ENCODE results near the gene DPP6.
"Not testable (repeated sequence)": the region's sequence is repeated elsewhere in the genome, so short reads cannot be mapped to it uniquely, and the experiment has no call there.

Gene DPP6

DNA sequence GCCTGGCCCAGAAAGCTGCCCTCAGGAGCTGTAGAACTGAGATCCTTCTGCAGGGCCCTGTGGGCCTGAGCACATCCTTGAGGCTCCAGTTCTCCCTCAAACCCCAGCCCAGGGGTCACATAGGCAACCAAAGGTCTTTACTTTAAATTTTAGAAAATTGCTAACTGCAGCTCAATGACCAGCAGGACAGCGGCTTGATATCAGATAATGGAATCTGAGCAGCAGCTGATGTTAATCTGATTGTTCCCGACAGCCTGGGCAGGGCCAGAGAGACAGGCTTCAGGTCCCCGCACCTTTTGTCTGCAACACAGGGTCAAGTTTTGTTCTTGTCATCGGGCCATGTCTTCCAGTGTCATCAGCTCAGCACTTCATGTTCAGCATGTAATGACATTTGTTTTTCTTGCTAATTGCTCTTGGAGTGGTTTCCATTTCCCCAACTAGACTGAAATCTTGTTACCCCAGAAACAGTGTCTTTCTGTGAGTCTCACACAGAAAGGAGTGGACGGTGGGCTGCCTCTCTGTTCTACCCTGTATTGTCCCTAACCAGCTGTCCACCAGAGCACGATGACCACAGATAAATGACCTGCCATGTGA is 859.8 kb downstream of the DPP6 start:
- no peak for DNase-seq (ENCODE audit: low read depth)

DNA sequence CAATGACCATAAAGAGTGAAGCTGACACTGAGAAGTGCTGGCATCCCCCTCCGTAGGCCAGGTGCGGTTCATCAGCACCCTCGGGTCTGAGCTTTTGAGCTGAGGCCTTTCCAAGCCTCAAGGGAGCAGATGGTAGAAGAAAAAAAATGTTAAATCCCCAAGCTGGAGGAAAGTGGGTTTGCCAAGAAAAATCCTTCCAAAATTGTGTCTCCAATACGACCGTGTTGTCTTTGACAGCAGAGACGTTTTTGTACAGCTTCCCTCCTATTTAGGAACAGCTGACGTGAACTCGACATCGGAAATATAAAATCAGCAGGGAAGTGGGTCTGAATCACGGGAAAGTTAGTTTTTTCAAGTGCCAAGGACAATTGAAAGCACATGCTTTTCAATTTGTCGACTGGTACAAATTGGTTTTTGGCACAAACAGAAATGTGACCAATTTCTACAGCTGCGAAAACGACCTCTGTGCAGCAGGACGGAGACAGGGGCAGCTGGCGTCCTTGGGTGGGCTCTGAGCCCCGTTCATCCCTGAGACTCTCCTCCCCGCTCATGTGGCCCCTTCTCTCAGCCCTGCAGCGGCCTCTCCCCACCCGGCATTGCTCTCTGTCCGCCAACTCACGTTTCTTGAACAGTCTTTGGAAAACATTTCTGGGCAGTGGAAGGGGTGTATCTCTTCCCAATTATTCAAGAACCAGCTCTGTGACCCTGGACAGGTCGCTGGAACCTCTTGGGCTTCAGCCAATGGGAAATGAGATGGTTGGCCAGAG is 860.9 kb downstream of the DPP6 start:
- no peak for DNase-seq (ENCODE audit: low read depth)

GRCh38 chr7:154913638-154914307 is 861.6 kb downstream of the DPP6 start:
- peak; percentile 82 for DNase-seq (ENCODE audit: low read depth)

GRCh38 chr7:154914308-154914995 is 862.3 kb downstream of the DPP6 start:
- no peak for DNase-seq (ENCODE audit: low read depth)

DNA sequence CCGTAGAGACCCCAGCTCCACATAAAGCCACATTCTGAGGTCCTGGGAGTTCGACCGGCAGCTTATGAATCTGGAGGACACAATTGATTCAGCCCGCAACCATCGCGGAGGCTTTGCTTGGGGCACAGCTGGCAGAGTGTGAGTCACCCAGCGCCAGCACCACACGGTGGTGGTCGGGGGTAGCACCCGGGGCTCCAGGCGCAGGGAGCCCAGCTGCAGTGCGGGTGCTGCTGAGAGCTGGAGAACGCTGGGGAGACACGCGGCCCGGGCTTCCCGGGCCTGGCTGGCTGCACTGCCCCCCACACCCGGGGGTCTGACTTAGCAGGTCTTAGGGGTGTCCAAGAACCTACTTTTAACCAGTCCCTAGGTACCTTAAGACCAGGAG is 862.8 kb downstream of the DPP6 start:
- DNase-seq (ENCODE audit: low read depth): no peak

DNA sequence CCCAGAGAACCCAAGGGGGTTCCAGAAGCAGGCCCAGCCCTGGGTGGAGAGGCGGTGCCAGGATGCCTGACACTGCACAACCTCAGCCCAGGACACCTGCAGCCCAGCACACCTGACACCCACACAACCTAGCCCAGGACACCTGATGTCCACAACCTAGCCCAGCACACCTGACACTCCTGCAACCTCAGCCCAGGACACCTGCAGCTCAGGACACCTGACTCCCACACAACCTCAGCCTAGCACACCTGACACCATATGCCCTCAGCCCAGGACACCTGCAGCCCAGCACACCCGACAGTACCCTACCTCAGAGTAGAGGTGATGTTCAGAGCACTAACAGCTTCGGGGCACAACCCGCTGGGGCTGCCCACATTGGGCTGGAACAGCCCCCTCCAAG is 863.4 kb downstream of the DPP6 start:
- no peak for DNase-seq (ENCODE audit: low read depth)

DNA sequence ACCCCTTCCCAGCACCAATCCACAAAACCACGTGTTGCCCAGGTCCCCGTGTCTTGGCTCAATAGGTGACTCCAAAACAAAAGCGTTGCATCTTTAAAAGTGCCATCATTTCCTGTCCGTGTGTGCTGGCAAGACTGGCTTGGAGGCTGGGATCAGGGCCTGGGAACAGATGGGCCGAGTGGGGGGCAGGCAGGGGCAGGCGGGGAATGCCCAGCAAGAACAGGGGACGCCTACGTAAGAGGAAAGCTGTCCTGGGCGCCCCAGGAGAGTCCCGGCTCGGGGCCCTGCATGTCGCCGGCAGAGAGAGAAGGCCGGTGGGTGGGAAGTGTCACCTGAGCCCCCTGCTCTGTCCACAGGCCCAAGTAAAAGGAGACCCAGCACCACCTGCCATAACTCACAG is 864.2 kb downstream of the DPP6 start:
- no peak for DNase-seq (ENCODE audit: low read depth)

DNA sequence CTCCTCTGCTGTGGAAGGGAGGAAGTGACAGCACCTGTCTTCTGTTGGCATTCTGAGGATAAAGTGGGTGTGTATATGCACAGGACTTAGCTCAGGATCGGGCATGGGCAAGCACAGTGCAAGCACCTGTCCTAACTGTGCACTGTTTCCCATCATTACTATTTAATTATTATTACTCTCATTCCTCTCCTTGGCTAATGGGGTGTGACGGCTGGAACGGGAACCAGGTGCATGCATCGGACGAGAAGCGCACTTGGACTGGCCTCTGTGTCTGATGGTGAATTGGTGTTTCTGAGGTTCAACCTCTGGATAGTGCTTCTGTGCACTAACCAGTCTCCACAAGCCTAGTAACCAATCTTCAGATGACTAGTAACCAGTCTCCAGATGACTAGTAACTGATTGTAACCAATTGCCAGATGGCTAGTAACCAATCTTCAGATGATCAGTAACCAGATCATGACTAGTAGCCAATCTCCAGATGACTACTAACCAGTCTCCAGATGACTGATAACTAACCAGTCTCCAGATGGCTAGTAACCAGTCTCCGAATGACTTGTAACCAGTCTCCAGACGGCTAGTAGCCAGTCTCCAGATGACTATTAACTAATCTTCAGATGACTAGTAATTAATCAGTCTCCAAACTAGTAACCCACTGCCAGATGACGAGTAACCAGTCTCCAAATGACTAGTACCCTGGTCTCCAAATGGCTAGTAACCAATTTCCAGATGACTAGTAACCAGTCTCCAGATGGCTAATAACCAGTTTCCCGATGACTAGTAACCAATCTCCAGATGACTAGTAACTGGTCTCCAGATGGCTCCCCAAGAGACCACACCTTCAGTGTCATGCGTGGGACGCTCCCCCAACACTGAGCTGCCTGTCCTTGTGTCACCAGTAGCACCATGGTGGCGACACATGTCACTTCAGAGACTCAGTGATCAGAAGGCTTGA is 864.9 kb downstream of the DPP6 start:
- no peak for DNase-seq (ENCODE audit: low read depth)

- DNase-seq (ENCODE audit: low read depth): no peak
Measured at GRCh38 chr7:154917808-154918160, 865.6 kb downstream of the DPP6 start.

- no peak for DNase-seq (ENCODE audit: low read depth)
Measured at GRCh38 chr7:154918266-154918665, 866.1 kb downstream of the DPP6 start.

- DNase-seq (ENCODE audit: low read depth): no peak
Measured at GRCh38 chr7:154918741-154919140, 866.5 kb downstream of the DPP6 start.

- no peak for DNase-seq (ENCODE audit: low read depth)
Measured at GRCh38 chr7:154919344-154920225, 867.4 kb downstream of the DPP6 start.

- not testable (repeated sequence) for DNase-seq (ENCODE audit: low read depth)
Measured at GRCh38 chr7:154922472-154922871, 870.3 kb downstream of the DPP6 start.

DNA sequence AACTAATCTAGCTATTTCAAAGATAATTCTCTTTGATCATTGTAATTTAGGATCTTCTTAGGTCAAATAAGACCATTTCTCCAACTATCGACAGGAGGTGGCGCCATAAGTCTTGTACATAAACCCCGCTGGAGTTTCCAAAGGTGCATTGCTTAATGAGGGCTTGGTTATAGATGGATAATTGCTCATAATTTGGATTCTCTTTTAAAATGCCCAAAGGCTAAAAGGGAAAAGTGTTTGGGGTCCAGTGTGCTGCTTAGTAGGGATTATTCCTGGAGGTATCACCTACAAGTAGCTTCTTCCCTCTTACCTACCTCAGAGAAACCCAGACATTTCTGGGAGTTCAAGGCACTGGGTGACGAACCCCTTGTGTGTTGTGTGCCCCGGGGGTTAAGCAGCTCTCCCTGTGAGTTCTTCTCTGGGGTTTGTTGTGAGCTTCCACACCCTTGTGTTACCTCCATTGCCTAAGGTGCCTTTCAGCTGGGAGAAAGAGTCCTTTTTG is 875.5 kb downstream of the DPP6 start:
- DNase-seq (ENCODE audit: low read depth): peak; percentile 76

GRCh38 chr7:154928136-154929005 is 876.2 kb downstream of the DPP6 start:
- DNase-seq (ENCODE audit: low read depth): peak; percentile 9

DNA sequence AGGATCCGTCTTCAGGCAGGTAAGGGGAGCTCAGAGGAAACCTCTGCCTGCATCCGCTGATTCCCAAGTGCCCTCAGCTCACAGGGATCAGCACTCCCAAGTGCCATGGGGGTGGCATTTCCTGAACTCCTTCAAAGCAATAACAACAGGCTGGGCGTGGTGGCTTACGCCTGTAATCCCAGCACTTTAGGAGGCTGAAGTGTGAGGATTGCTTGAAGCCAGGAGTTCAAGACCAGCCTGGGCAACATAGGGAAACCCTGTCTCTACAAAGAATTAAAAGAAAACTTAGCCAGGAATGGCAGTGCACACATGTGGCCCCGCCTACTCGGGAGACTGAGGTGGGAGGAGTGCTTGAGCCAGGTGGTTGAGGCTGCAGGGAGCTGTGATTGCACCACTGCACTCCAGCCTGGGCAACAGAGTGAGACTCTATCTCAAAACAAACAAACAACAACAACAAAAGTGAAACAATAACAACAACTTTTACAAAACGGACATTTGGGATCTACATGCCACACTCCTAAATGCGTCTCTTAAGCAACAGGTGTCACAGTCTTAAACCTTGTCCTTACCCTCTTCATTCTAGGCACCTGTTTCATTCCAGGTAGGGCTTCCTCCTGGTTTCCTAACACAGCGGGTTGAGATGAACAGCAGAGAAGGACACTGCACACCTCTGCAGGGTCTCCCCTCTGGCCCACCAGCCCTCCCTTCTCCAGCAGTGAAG is 877.0 kb downstream of the DPP6 start:
- DNase-seq (ENCODE audit: low read depth): no peak

DNA sequence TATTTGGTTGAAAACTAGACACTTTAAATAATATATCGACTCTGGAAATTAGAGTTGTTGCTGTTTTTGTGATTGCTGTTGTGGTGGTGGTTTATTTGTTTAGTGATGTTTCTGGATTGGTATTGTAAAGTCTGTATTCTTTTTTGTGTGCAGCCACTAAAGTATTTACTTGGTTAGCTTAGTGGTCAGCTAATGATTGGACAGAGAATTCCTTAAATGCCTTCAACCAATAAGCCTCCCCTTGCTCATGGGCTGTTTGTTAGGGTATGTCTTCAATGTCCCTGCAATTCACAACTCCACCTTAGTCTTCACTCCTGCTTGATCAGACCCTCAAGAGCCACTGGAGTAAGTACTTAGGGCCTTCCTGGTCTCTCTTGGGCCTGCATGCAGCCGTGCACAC is 879.7 kb downstream of the DPP6 start:
- DNase-seq (ENCODE audit: low read depth): no peak

GRCh38 chr7:154934353-154934952 is 882.3 kb downstream of the DPP6 start:
- not testable (repeated sequence) for DNase-seq (ENCODE audit: low read depth)
